K562 (cell line): Measurements from ENCODE around the gene PPP1R3E. TPM values are rescaled to one million over a fixed set of nuclear protein-coding genes. Genes with fewer than 3 reads are reported as not detected.
A peak's percentile ranks its signal among the peaks of the same experiment; 100 is the strongest.

Experiments used
- E2F6 ChIP-seq, 2 experiments: IDR thresholded peaks; 2 replicates each; pipeline ENCODE4 v1.6.1; 2011; ENCODE audit warnings: borderline replicate concordance in 1 of 2, control low read depth in 1 of 2, low read depth in 1 of 2, low read length in 1 of 2, mild to moderate bottlenecking in 1 of 2, mixed read lengths in 1 of 2, moderate library complexity in 1 of 2; ENCODE audit not compliant: insufficient read depth in 1 of 2, insufficient read length in 1 of 2, poor library complexity in 1 of 2, severe bottlenecking in 1 of 2; ENCODE audit errors: extremely low read depth in 1 of 2
- ETV6 ChIP-seq, 3 experiments: fragments of 150-350 bp in 1 of 3; sonication (generic) in 1 of 3; formaldehyde crosslinking in 1 of 3; IDR thresholded peaks; 2 replicates each; pipeline versions ENCODE4 v1.6.1 to v1.8.0; 2014 to 2022; ENCODE audit warnings: borderline replicate concordance in 2 of 3, low read depth in 2 of 3, antibody characterized with exemption in 1 of 3, low read length in 1 of 3, mild to moderate bottlenecking in 1 of 3, missing genetic modification reagents in 1 of 3
- FOXK2 ChIP-seq, 2 experiments: fragments of 450-650 bp; IDR thresholded peaks in 1 of 2; conservative IDR thresholded peaks in 1 of 2; 2 replicates each; pipeline ENCODE4 v1.6.1; 2016; ENCODE audit warnings: low read depth in 2 of 2, mild to moderate bottlenecking in 1 of 2
- FUS ChIP-seq: fragments of 200-400 bp; formaldehyde crosslinking; optimal IDR thresholded peaks from 2 replicates; pipeline ENCODE3; 2017; ENCODE audit warnings: low read depth, low read length
- GATA2 ChIP-seq: sonication (generic); formaldehyde crosslinking; IDR thresholded peaks from 2 replicates; pipeline ENCODE4 v1.4.0; 2020; ENCODE audit warnings: mild to moderate bottlenecking, missing genetic modification reagents
- HNRNPL ChIP-seq: fragments of 200-400 bp; formaldehyde crosslinking; IDR thresholded peaks from 2 replicates; pipeline ENCODE4 v1.6.1; 2017; ENCODE audit warnings: low read depth, mild to moderate bottlenecking, low read length
- KDM5B ChIP-seq: fragments of 200-600 bp; sonication (generic); IDR thresholded peaks from 2 replicates; pipeline ENCODE4 v1.6.1; 2012; ENCODE audit warnings: low read depth, mild to moderate bottlenecking, moderate library complexity, low read length, control low read depth, inconsistent platforms; ENCODE audit not compliant: insufficient replicate concordance
- KLF6 ChIP-seq: fragments of 250-450 bp; sonication (Bioruptor Pico); IDR thresholded peaks from 2 replicates; pipeline ENCODE4 v1.4.0; 2020; ENCODE audit warnings: mild to moderate bottlenecking, moderate library complexity, borderline replicate concordance
- NR2C2 ChIP-seq, 2 experiments: fragments of 200-800 bp in 1 of 2; sonication (Bioruptor generic) in 1 of 2; sonication (generic) in 1 of 2; formaldehyde crosslinking in 1 of 2; IDR thresholded peaks; 2 replicates each; pipeline versions ENCODE4 v1.6.1 to v1.8.0; 2016 to 2022; ENCODE audit warnings: mild to moderate bottlenecking in 1 of 2, missing compliant biosample characterization in 1 of 2, missing genetic modification characterization in 1 of 2, missing genetic modification reagents in 1 of 2
- PYGO2 ChIP-seq: fragments of 450-650 bp; IDR thresholded peaks from 2 replicates; pipeline ENCODE4 v1.6.1; 2016; ENCODE audit warnings: mild to moderate bottlenecking, missing genetic modification characterization, moderate library complexity, missing compliant biosample characterization
- SRF ChIP-seq, 2 experiments: fragments of 250-450, 450-650 bp in 1 of 2; sonication (Bioruptor Pico) in 1 of 2; sonication (generic) in 1 of 2; formaldehyde crosslinking; IDR thresholded peaks; 2 replicates each; pipeline versions ENCODE4 v1.5.0 to v1.5.1; 2020 to 2022; ENCODE audit warnings: mild to moderate bottlenecking in 1 of 2, missing genetic modification reagents in 1 of 2
- TRIM24 ChIP-seq, 2 experiments: fragments of 450-650 bp; IDR thresholded peaks; 2 replicates each; pipeline ENCODE4 v1.6.1; 2016
- ZNF140 ChIP-seq: fragments of 250-450 bp; sonication (Bioruptor Pico); IDR thresholded peaks from 2 replicates; pipeline ENCODE4 v1.8.0; 2021; ENCODE audit warnings: moderate library complexity, mild to moderate bottlenecking, inconsistent platforms
- ZNF444 ChIP-seq: fragments of 250-450 bp; sonication (Bioruptor Pico); IDR thresholded peaks from 2 replicates; pipeline ENCODE4 v1.4.0; 2020; ENCODE audit warnings: mild to moderate bottlenecking, moderate library complexity
- ZNF57 ChIP-seq: fragments of 450-650 bp; formaldehyde crosslinking; IDR thresholded peaks from 2 replicates; pipeline ENCODE4 v1.4.0; 2020; ENCODE audit warnings: mild to moderate bottlenecking, moderate library complexity
- polyA plus RNA-seq, 8 experiments: library from polyadenylated mRNA; depleted of rRNA in 4 of 8; stranded (reverse) in 5 of 8; unstranded in 3 of 8; fragments of >200 nt; fragmentation: Nextera tagmentation in 2 of 8; fragmentation: Illumina TruSeq in 1 of 8; extraction: Ambion mirVana in 2 of 8; extraction: Trizol in 1 of 8; gene quantifications; 2 replicates each; pipeline versions ENCODE4 v1.2.1 to v1.2.3, GENCODE V29; 2011 to 2014; ENCODE audit warnings: inconsistent platforms in 1 of 8, missing spikeins in 1 of 8
- total RNA-seq, 7 experiments: library from RNA; depleted of rRNA in 6 of 7; stranded (reverse); fragments of >200 nt in 6 of 7; fragmentation: Illumina TruSeq in 2 of 7; extraction: Trizol in 2 of 7; gene quantifications; 2 replicates each; pipeline versions ENCODE4 v1.2.1 to v1.2.3, GENCODE V29; 2011 to 2021; ENCODE audit warnings: low replicate concordance in 1 of 7
- TF ChIP-seq, protein P1 (sequence below): sonication (generic); formaldehyde crosslinking; IDR thresholded peaks from 2 replicates; pipeline ENCODE4 v1.8.0; 2022; ENCODE audit warnings: missing genetic modification reagents, mild to moderate bottlenecking, borderline replicate concordance
- TF ChIP-seq, protein P2 (sequence below): sonication (generic); formaldehyde crosslinking; IDR thresholded peaks from 2 replicates; pipeline ENCODE4 v1.8.0; 2022; ENCODE audit warnings: mild to moderate bottlenecking, missing genetic modification reagents
- TF ChIP-seq, protein P3 (sequence below), 3 experiments: IDR thresholded peaks in 2 of 3; conservative IDR thresholded peaks in 1 of 3; 2 replicates each; pipeline ENCODE4 v1.5.1; 2011 to 2012; ENCODE audit warnings: low read length in 3 of 3, mild to moderate bottlenecking in 3 of 3, control low read depth in 2 of 3, improper control_type of control experiment in 1 of 3, inconsistent platforms in 1 of 3, low read depth in 1 of 3, mixed read lengths in 1 of 3, moderate library complexity in 1 of 3; ENCODE audit not compliant: insufficient read depth in 2 of 3

The PPP1R3E gene
- total and polyA plus RNA-seq, 9 of the 15 experiments (the other 6 are each of a cell fraction or from before 2014, with no cell fraction given), result 3.2 to 18.4 (median 7.6) TPM

DNA sequence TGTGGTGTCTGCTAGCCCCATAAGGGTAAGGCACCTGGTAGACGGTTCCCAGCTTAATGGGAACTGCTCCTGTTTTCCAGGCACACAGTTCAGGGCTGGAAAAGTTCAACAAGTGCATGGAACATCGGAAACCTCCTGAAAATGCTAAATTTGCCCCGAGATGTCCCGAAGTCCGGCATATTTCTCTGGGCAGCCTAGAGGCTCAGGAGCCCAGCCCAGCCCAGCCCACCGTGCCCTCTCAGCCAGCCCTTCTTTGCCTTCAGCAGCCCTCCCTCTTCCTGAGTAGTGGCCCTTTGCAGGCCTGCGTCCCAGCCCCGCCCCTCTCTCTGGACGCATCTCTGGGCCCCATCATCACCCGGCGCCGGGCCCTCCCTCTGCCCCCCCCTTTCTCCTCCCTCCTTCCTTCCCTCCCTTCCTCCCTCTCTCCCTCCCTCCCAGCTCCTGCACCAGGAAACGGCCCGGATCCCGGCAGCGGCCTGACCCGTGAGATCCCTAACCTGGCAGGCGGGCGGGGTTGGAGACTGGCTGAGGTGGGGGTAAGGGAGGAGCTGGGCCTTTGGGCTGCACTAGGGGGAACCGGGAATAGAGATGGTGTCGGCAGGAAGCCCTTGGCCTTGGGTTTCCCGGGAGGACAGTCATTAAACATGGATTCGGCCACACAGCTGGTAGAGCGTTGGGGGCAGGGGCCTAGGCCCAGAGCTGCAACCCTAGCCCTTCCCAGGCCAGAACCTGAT is 3.9 kb upstream of the PPP1R3E start, which contains the start of gene BCL2L2 (continued):
- TF ChIP-seq TRIM24 (IDR thresholded peaks at IDR 0.05) (peak; percentile 12 to 51; a peak in 1 of 4 replicates), KLF6 (CRISPR knock-in tag) (no peak), NR2C2 (CRISPR knock-in tag; IDR thresholded peaks at IDR 0.05) (no peak), NR2C2 (tag; IDR thresholded peaks at IDR 0.05) (peak; percentile 78), KDM5B (peak; percentile 90), FOXK2 (conservative IDR thresholded peaks at IDR 0.05 in 1 of 2, IDR thresholded peaks at IDR 0.05 in 1 of 2; ENCODE audit: low read depth in 2 of 2) (peak; percentile 88), GATA2 (CRISPR knock-in tag) (0 out of 2 replicates have a peak, but pooled peaks have one; percentile 29), FUS (no peak), ZNF444 (CRISPR knock-in tag) (no peak), ZNF57 (no peak), PYGO2 (tag) (no peak), SRF (CRISPR knock-in tag; IDR thresholded peaks at IDR 0.05) (no peak), ZNF140 (CRISPR knock-in tag) (no peak), E2F6 (IDR thresholded peaks at IDR 0.05; ENCODE audit: borderline replicate concordance in 1 of 2, extremely low read depth in 1 of 2, insufficient read depth in 1 of 2, insufficient read length in 1 of 2, low read depth in 1 of 2, low read length in 1 of 2, poor library complexity in 1 of 2, severe bottlenecking in 1 of 2) (no peak), HNRNPL (no peak), ETV6 (IDR thresholded peaks at IDR 0.05; ENCODE audit: borderline replicate concordance in 1 of 2, low read depth in 2 of 2, low read length in 1 of 2) (no peak), ETV6 (CRISPR knock-in tag; IDR thresholded peaks at IDR 0.05; ENCODE audit: borderline replicate concordance) (no peak)
- TF ChIP-seq, protein P1, sequence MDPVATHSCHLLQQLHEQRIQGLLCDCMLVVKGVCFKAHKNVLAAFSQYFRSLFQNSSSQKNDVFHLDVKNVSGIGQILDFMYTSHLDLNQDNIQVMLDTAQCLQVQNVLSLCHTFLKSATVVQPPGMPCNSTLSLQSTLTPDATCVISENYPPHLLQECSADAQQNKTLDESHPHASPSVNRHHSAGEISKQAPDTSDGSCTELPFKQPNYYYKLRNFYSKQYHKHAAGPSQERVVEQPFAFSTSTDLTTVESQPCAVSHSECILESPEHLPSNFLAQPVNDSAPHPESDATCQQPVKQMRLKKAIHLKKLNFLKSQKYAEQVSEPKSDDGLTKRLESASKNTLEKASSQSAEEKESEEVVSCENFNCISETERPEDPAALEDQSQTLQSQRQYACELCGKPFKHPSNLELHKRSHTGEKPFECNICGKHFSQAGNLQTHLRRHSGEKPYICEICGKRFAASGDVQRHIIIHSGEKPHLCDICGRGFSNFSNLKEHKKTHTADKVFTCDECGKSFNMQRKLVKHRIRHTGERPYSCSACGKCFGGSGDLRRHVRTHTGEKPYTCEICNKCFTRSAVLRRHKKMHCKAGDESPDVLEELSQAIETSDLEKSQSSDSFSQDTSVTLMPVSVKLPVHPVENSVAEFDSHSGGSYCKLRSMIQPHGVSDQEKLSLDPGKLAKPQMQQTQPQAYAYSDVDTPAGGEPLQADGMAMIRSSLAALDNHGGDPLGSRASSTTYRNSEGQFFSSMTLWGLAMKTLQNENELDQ (CRISPR knock-in tag), result no peak
- TF ChIP-seq, protein P2, sequence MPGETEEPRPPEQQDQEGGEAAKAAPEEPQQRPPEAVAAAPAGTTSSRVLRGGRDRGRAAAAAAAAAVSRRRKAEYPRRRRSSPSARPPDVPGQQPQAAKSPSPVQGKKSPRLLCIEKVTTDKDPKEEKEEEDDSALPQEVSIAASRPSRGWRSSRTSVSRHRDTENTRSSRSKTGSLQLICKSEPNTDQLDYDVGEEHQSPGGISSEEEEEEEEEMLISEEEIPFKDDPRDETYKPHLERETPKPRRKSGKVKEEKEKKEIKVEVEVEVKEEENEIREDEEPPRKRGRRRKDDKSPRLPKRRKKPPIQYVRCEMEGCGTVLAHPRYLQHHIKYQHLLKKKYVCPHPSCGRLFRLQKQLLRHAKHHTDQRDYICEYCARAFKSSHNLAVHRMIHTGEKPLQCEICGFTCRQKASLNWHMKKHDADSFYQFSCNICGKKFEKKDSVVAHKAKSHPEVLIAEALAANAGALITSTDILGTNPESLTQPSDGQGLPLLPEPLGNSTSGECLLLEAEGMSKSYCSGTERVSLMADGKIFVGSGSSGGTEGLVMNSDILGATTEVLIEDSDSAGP, result no peak
- TF ChIP-seq, protein P3, sequence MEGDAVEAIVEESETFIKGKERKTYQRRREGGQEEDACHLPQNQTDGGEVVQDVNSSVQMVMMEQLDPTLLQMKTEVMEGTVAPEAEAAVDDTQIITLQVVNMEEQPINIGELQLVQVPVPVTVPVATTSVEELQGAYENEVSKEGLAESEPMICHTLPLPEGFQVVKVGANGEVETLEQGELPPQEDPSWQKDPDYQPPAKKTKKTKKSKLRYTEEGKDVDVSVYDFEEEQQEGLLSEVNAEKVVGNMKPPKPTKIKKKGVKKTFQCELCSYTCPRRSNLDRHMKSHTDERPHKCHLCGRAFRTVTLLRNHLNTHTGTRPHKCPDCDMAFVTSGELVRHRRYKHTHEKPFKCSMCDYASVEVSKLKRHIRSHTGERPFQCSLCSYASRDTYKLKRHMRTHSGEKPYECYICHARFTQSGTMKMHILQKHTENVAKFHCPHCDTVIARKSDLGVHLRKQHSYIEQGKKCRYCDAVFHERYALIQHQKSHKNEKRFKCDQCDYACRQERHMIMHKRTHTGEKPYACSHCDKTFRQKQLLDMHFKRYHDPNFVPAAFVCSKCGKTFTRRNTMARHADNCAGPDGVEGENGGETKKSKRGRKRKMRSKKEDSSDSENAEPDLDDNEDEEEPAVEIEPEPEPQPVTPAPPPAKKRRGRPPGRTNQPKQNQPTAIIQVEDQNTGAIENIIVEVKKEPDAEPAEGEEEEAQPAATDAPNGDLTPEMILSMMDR (IDR thresholded peaks at IDR 0.05 in 2 of 3, conservative IDR thresholded peaks at IDR 0.05 in 1 of 3; ENCODE audit: insufficient read depth in 2 of 3, low read depth in 1 of 3, low read length in 3 of 3), result no peak
